Rectal smooth muscle tissue (tissue), 1 donor: ENCODE data around the gene TNNI2.
"Not testable (repeated sequence)": the region's sequence is repeated elsewhere in the genome, so short reads cannot be mapped to it uniquely, and the experiment has no call there.

Experiments
- H3K27ac ChIP-seq: one replicate; pipeline ENCODE4 v1.7.0; 2013; ENCODE audit warnings: low read depth, low read length, inconsistent platforms
- H3K27me3 ChIP-seq: one replicate; pipeline ENCODE4 v1.7.0; 2013; ENCODE audit warnings: low read length; ENCODE audit not compliant: control insufficient read depth, insufficient read depth
- H3K36me3 ChIP-seq: one replicate; pipeline ENCODE4 v1.7.0; 2013; ENCODE audit warnings: low read length; ENCODE audit not compliant: control insufficient read depth, insufficient read depth
- H3K4me1 ChIP-seq: one replicate; pipeline ENCODE4 v1.7.0; 2013; ENCODE audit warnings: low read length; ENCODE audit not compliant: control insufficient read depth, insufficient read depth
- H3K4me3 ChIP-seq: one replicate; pipeline ENCODE4 v1.7.0; 2013; ENCODE audit warnings: low read length
- H3K9ac ChIP-seq: one replicate; pipeline ENCODE4 v1.7.0; 2013; ENCODE audit warnings: low read length

Gene TNNI2

GRCh38 chr11:1881442-1882264 is 42.9 kb downstream of the TNNI2 start:
- H3K4me3 ChIP-seq, result no peak overlapping the region
- H3K27ac ChIP-seq, result peak overlapping the region; percentile 76

GRCh38 chr11:1882265-1883238 is 43.8 kb downstream of the TNNI2 start:
- H3K36me3 ChIP-seq, result peaks cover 11% of the 10 kb centered on the region
- H3K4me3 ChIP-seq, result no peak overlapping the region
- H3K27ac ChIP-seq, result no peak overlapping the region
- H3K9ac ChIP-seq, result no peak overlapping the region
- peaks cover 6% of the 10 kb centered on the region for H3K4me1 ChIP-seq
- H3K27me3 ChIP-seq, result no peaks in the 10 kb centered on the region

More at GRCh38 chr11:1881442-1882264, 42.9 kb downstream of the TNNI2 start:
- H3K9ac ChIP-seq, result no peak overlapping the region
- H3K36me3 ChIP-seq, result peaks cover 11% of the 10 kb centered on the region
- peaks cover under 1% of the 10 kb centered on the region for H3K27me3 ChIP-seq
- H3K4me1 ChIP-seq, result peaks cover 11% of the 10 kb centered on the region

- Histone ChIP-seq H3K36me3 (peaks cover 17% of the 10 kb centered on the region), H3K4me1 (peaks cover 6% of the 10 kb centered on the region), H3K9ac (no peak overlapping the region), H3K27me3 (no peaks in the 10 kb centered on the region), H3K4me3 (no peak overlapping the region), H3K27ac (no peak overlapping the region)
These were observed 44.8 kb downstream of the TNNI2 start for GRCh38 chr11:1883346-1884302.

GRCh38 chr11:1884303-1884700 is 45.5 kb downstream of the TNNI2 start:
- H3K4me3 ChIP-seq, result no peak overlapping the region
- H3K9ac ChIP-seq, result no peak overlapping the region
- no peak overlapping the region for H3K27ac ChIP-seq
- no peaks in the 10 kb centered on the region for H3K27me3 ChIP-seq
- peaks cover 6% of the 10 kb centered on the region for H3K4me1 ChIP-seq
- peaks cover 17% of the 10 kb centered on the region for H3K36me3 ChIP-seq

GRCh38 chr11:1886551-1886950 is 47.8 kb downstream of the TNNI2 start:
- H3K36me3 ChIP-seq, result peaks cover 17% of the 10 kb centered on the region
- not testable (repeated sequence) for H3K27ac ChIP-seq, H3K9ac ChIP-seq, H3K4me1 ChIP-seq, H3K27me3 ChIP-seq, H3K4me3 ChIP-seq

GRCh38 chr11:1887451-1888346 is 48.9 kb downstream of the TNNI2 start:
- H3K4me3 ChIP-seq, result no peak overlapping the region
- no peaks in the 10 kb centered on the region for H3K4me1 ChIP-seq
- no peak overlapping the region for H3K9ac ChIP-seq
- H3K27me3 ChIP-seq, result no peaks in the 10 kb centered on the region
- H3K36me3 ChIP-seq, result peaks cover 17% of the 10 kb centered on the region
- no peak overlapping the region for H3K27ac ChIP-seq

- Histone ChIP-seq H3K9ac (no peak overlapping the region), H3K4me3 (no peak overlapping the region), H3K27me3 (no peaks in the 10 kb centered on the region), H3K36me3 (peaks cover 17% of the 10 kb centered on the region), H3K4me1 (no peaks in the 10 kb centered on the region), H3K27ac (no peak overlapping the region)
These were observed 49.6 kb downstream of the TNNI2 start for GRCh38 chr11:1888347-1888753.

- Histone ChIP-seq H3K4me1 (no peaks in the 10 kb centered on the region), H3K4me3 (no peak overlapping the region), H3K9ac (no peak overlapping the region), H3K36me3 (peaks cover 14% of the 10 kb centered on the region), H3K27me3 (no peaks in the 10 kb centered on the region), H3K27ac (no peak overlapping the region)
These were observed 50.0 kb downstream of the TNNI2 start for GRCh38 chr11:1888811-1889210.

- Histone ChIP-seq H3K27ac (no peak overlapping the region), H3K4me1 (no peaks in the 10 kb centered on the region), H3K9ac (no peak overlapping the region), H3K27me3 (no peaks in the 10 kb centered on the region), H3K4me3 (no peak overlapping the region), H3K36me3 (peaks cover 14% of the 10 kb centered on the region)
These were observed 50.6 kb downstream of the TNNI2 start for GRCh38 chr11:1889224-1889930.

- H3K36me3 ChIP-seq, result peaks cover 10% of the 10 kb centered on the region
- no peaks in the 10 kb centered on the region for H3K4me1 ChIP-seq
- H3K9ac ChIP-seq, result no peak overlapping the region
- H3K27me3 ChIP-seq, result no peaks in the 10 kb centered on the region
- H3K4me3 ChIP-seq, result no peak overlapping the region
- H3K27ac ChIP-seq, result no peak overlapping the region
These were observed 51.4 kb downstream of the TNNI2 start for GRCh38 chr11:1889941-1890855.
